PC-3 (cell line): Measurements from ENCODE around the gene MTMR4. TPM values are rescaled to one million over a fixed set of nuclear protein-coding genes. Genes with fewer than 3 reads are reported as not detected.
A peak's percentile ranks its signal among the peaks of the same experiment; 100 is the strongest.

ENCODE experiments used
- ATAC-seq: fragments of 200-7000 bp; cut with Tn5 transposase; 2 replicates; pipeline ENCODE4 v1.9.1; 2020; ENCODE audit warnings: mild to moderate bottlenecking, moderate library complexity
- BruUV-seq: library from RNA; stranded (reverse); fragments of 400-500 nt; replicated peaks from 2 replicates; lab custom pipeline; 2021; lab: Mats Ljungman, UMichigan
- CTCF ChIA-PET: fragments of 300-600 bp; sonication (Branson Sonifier 250); formaldehyde crosslinking; loops from one replicate; lab custom pipeline; 2022; ENCODE audit warnings: antibody characterized with exemption; lab: Charles Lee
- POLR2A ChIA-PET: fragments of 300-600 bp; sonication (Branson Sonifier 250); formaldehyde crosslinking; loops from one replicate; lab custom pipeline; 2022; ENCODE audit warnings: antibody characterized with exemption; ENCODE audit not compliant: unreplicated experiment; lab: Charles Lee
- DNase-seq: peaks from one replicate; pipeline ENCODE4 v3.0.0-alpha.2; 2015
- H2AFZ ChIP-seq: fragments of 300-600 bp; sonication (generic); 2 replicates; pipeline ENCODE4 v1.6.0; 2016; ENCODE audit warnings: antibody characterized with exemption, low read length
- H3F3A ChIP-seq: fragments of 300-600 bp; sonication (generic); one replicate; pipeline ENCODE4 v1.6.0; 2017; ENCODE audit warnings: antibody characterized with exemption, low read length, control low read depth, mild to moderate bottlenecking; ENCODE audit not compliant: unreplicated experiment
- H3K27ac ChIP-seq: fragments of 300-600 bp; sonication (generic); 2 replicates; pipeline ENCODE4 v1.5.1; 2016; ENCODE audit warnings: mild to moderate bottlenecking, low read length
- H3K27me3 ChIP-seq: fragments of 300-600 bp; sonication (generic); 2 replicates; pipeline ENCODE4 v1.6.1; 2016; ENCODE audit warnings: low read length, mixed read lengths
- H3K36me3 ChIP-seq: fragments of 300-600 bp; sonication (generic); 2 replicates; pipeline ENCODE4 v1.6.1; 2016; ENCODE audit warnings: low read depth, mixed run types, low read length, mixed read lengths
- H3K4me1 ChIP-seq: fragments of 300-600 bp; sonication (generic); 2 replicates; pipeline ENCODE4 v1.5.1; 2016; ENCODE audit warnings: low read length; ENCODE audit not compliant: insufficient read depth
- H3K4me2 ChIP-seq: fragments of 300-600 bp; sonication (generic); 2 replicates; pipeline ENCODE4 v1.6.0; 2016; ENCODE audit warnings: low read length
- H3K4me3 ChIP-seq: fragments of 300-600 bp; sonication (generic); 2 replicates; pipeline ENCODE4 v1.5.1; 2016; ENCODE audit warnings: mild to moderate bottlenecking, low read length, mixed read lengths
- H3K79me2 ChIP-seq: fragments of 300-600 bp; sonication (generic); 2 replicates; pipeline ENCODE4 v1.6.1; 2017; ENCODE audit warnings: low read length, mixed read lengths
- H3K9ac ChIP-seq: fragments of 300-600 bp; sonication (generic); 2 replicates; pipeline ENCODE4 v1.6.0; 2016; ENCODE audit warnings: mild to moderate bottlenecking, low read length
- H3K9me2 ChIP-seq: fragments of 300-600 bp; sonication (generic); replicated peaks from 2 replicates; pipeline ENCODE4 v1.6.1; 2016; ENCODE audit warnings: mixed run types, low read length, mixed read lengths
- H3K9me3 ChIP-seq: fragments of 300-600 bp; sonication (generic); 2 replicates; pipeline ENCODE4 v1.6.1; 2016; ENCODE audit warnings: low read length, mixed read lengths
- H4K20me1 ChIP-seq: fragments of 300-600 bp; sonication (generic); 2 replicates; pipeline ENCODE4 v1.6.1; 2016; ENCODE audit warnings: low read length, mixed read lengths
- CTCF ChIP-seq: fragments of 300-600 bp; sonication (generic); conservative IDR thresholded peaks from 2 replicates; pipeline ENCODE4 v1.5.1; 2017; ENCODE audit warnings: antibody characterized with exemption, low read depth, mild to moderate bottlenecking, low read length
- EZH2 ChIP-seq: fragments of 300-600 bp; sonication (generic); IDR thresholded peaks from one replicate; pipeline ENCODE4 v1.6.1; 2017; ENCODE audit warnings: antibody characterized with exemption, mild to moderate bottlenecking, low read length; ENCODE audit not compliant: unreplicated experiment
- EZH2phosphoT487 ChIP-seq: fragments of 300-600 bp; sonication (generic); IDR thresholded peaks from 2 replicates; pipeline ENCODE4 v1.6.1; 2018; ENCODE audit warnings: mild to moderate bottlenecking, antibody characterized with exemption, low read length, borderline replicate concordance
- intact Hi-C: fragments of 100-400 bp; cut with micrococcal nuclease; formaldehyde crosslinking; loops from 2 replicates; pipeline ENCODE4 v1.9.0; 2023
- total RNA-seq: library from RNA; depleted of rRNA; stranded (reverse); fragments of >200 nt; gene quantifications from 2 replicates; pipeline ENCODE4 v1.2.3, GENCODE V29; 2014

MTMR4 gene
- total RNA-seq, 1 experiment from 2014 or later: 48.7 TPM

GRCh38 chr17:58516644-58517377 is 2.4 kb upstream of the MTMR4 start:
- no peaks in the 10 kb centered on the region for H3K9me3 ChIP-seq
- H3K27ac ChIP-seq: peak overlapping the region; percentile 22
- H3K4me1 ChIP-seq: peaks cover 24% of the 10 kb centered on the region
- DNase-seq (no peak), ATAC-seq (no peak)
- no peaks in the 10 kb centered on the region for H4K20me1 ChIP-seq
- intact Hi-C loops: loop anchor here (5.0 to 10.0 kb wide), 3 partner anchors 162 to 195 kb away; partner anchors contain the start of genes RAD51C, SUPT4H1 and TEX14
- TF ChIP-seq CTCF (no peak), EZH2 (no peak), EZH2phosphoT487 (no peak)
- peak overlapping the region; percentile 53 for H3K9ac ChIP-seq
- no peaks in the 10 kb centered on the region for H3K36me3 ChIP-seq
- POLR2A ChIA-PET: no interaction called here
- H3K4me2 ChIP-seq: peak overlapping the region; percentile 86
- CTCF ChIA-PET: no interaction called here
- peak overlapping the region; percentile 68 for H3K4me3 ChIP-seq
- H3K79me2 ChIP-seq: peaks cover 11% of the 10 kb centered on the region
- H3K9me2 ChIP-seq: no peaks in the 10 kb centered on the region
- BruUV-seq: no TSS peak
- no peaks in the 10 kb centered on the region for H3K27me3 ChIP-seq
- peak overlapping the region; percentile 75 for H2AFZ ChIP-seq
- no peaks in the 10 kb centered on the region for H3F3A ChIP-seq

- BruUV-seq: no TSS peak
- Histone ChIP-seq H3K36me3 (peaks cover 7% of the 10 kb centered on the region; the same call in 1 of the 2 replicates), H3K4me3 (no peak overlapping the region), H3K79me2 (peaks cover 11% of the 10 kb centered on the region), H3K4me2 (peak overlapping the region; percentile 82; the same call in 1 of the 2 replicates), H3K9ac (no peak overlapping the region), H3F3A (no peaks in the 10 kb centered on the region), H3K4me1 (peaks cover 24% of the 10 kb centered on the region), H3K27me3 (no peaks in the 10 kb centered on the region), H3K9me2 (no peaks in the 10 kb centered on the region), H3K27ac (no peak overlapping the region), H4K20me1 (no peaks in the 10 kb centered on the region), H3K9me3 (no peaks in the 10 kb centered on the region), H2AFZ (no peak overlapping the region)
- DNase-seq: no peak
- ChIA-PET POLR2A (interaction anchor here (0.6 kb wide), 2 partner anchors 119 to 126 kb away, joined by 4 to 12 read pairs; no protein-coding TSS in a partner anchor), CTCF (interaction anchor here (0.5 to 0.9 kb wide), 2 partner anchors 164 to 198 kb away, joined by 4 to 8 read pairs; no protein-coding TSS in a partner anchor)
- no peak for ATAC-seq
- TF ChIP-seq CTCF: no peak
- TF ChIP-seq EZH2: no peak
- no peak for TF ChIP-seq EZH2phosphoT487
- intact Hi-C loops: loop anchor here (5.0 to 10.0 kb wide), 3 partner anchors 160 to 197 kb away; partner anchors contain the start of genes RAD51C, SUPT4H1 and TEX14
Observed at GRCh38 chr17:58515286-58515685, 848 bp upstream of the MTMR4 start.
